ENCODE results near the gene HNRNPAB. TPM values are rescaled to one million over a fixed set of nuclear protein-coding genes. Genes with fewer than 3 reads are reported as not detected.

Gene HNRNPAB
- total and polyA plus RNA-seq, 4 donors: 33.7 to 66.3 (median 50.4) TPM

GRCh38 chr5:178240341-178240741 lies 36.0 kb downstream of the HNRNPAB start:
- no peaks in the 10 kb centered on the region for H3K27me3 ChIP-seq (ENCODE audit: control insufficient read depth in 4 of 4, insufficient read depth in 4 of 4, low read length in 3 of 4)
- no peak overlapping the region for H3K9ac ChIP-seq (ENCODE audit: low read depth in 1 of 2, low read length in 2 of 2)
- H3K9me3 ChIP-seq (ENCODE audit: control insufficient read depth in 4 of 4, low read length in 3 of 4): no peaks in the 10 kb centered on the region
- no peak overlapping the region for H3K4me3 ChIP-seq (ENCODE audit: low read depth in 1 of 3, low read length in 3 of 3)
- no peak for TF ChIP-seq TAF1 (conservative IDR thresholded peaks at IDR 0.05)
- TF ChIP-seq ZBTB33 (IDR thresholded peaks at IDR 0.05): no peak
- TF ChIP-seq NR2F2 (IDR thresholded peaks at IDR 0.05): no peak
- no peak for TF ChIP-seq FOXA2 (IDR thresholded peaks at IDR 0.05)
- no peak for TF ChIP-seq HNF4A (conservative IDR thresholded peaks at IDR 0.05)
- 92% methylated on average over 19 of the region's 19 CpGs for WGBS
- peaks cover 22 to 43% (median 32%) of the 10 kb centered on the region in 4 donors for H3K4me1 ChIP-seq (ENCODE audit: control insufficient read depth in 4 of 4, insufficient read depth in 4 of 4, low read length in 3 of 4)
- peak overlapping the region; percentile 78 to 88 for H3K27ac ChIP-seq (ENCODE audit: low read depth in 1 of 2, low read length in 2 of 2)
- H3K36me3 ChIP-seq (ENCODE audit: control insufficient read depth in 4 of 4, insufficient read depth in 3 of 4, low read depth in 1 of 4, low read length in 3 of 4): no peaks in the 10 kb centered on the region
- no peak for DNase-seq (ENCODE audit: low spot score)

- DNase-seq (ENCODE audit: low spot score): no peak
- no peak overlapping the region for H3K4me3 ChIP-seq (ENCODE audit: low read depth in 1 of 3, low read length in 3 of 3)
- H3K27ac ChIP-seq (ENCODE audit: low read depth in 1 of 2, low read length in 2 of 2): peak overlapping the region; percentile 58 to 78
- no peaks in the 10 kb centered on the region for H3K27me3 ChIP-seq (ENCODE audit: control insufficient read depth in 4 of 4, insufficient read depth in 4 of 4, low read length in 3 of 4)
- no peaks in the 10 kb centered on the region for H3K36me3 ChIP-seq (ENCODE audit: control insufficient read depth in 4 of 4, insufficient read depth in 3 of 4, low read depth in 1 of 4, low read length in 3 of 4)
- no peak for TF ChIP-seq RXRA (IDR thresholded peaks at IDR 0.05)
- TF ChIP-seq HNF4G (IDR thresholded peaks at IDR 0.05): no peak
- no peak for TF ChIP-seq NR2F2 (IDR thresholded peaks at IDR 0.05)
- no peak for TF ChIP-seq RAD21 (IDR thresholded peaks at IDR 0.05)
- TF ChIP-seq CTCF (IDR thresholded peaks at IDR 0.05; ENCODE audit: low read depth, low read length, missing input control): no peak
- TF ChIP-seq SP1 (IDR thresholded peaks at IDR 0.05): no peak
- TF ChIP-seq MAX (IDR thresholded peaks at IDR 0.05): no peak
- no peak for TF ChIP-seq FOXA2 (IDR thresholded peaks at IDR 0.05)
- no peak for TF ChIP-seq EGR1 (IDR thresholded peaks at IDR 0.05; ENCODE audit: low read depth in 2 of 2)
- no peak overlapping the region for H3K9ac ChIP-seq (ENCODE audit: low read depth in 1 of 2, low read length in 2 of 2)
- H3K4me1 ChIP-seq (ENCODE audit: control insufficient read depth in 4 of 4, insufficient read depth in 4 of 4, low read length in 3 of 4): peaks cover 22 to 39% (median 31%) of the 10 kb centered on the region in 4 donors
- no peaks in the 10 kb centered on the region for H3K9me3 ChIP-seq (ENCODE audit: control insufficient read depth in 4 of 4, low read length in 3 of 4)
- 82% methylated on average over 9 of the region's 9 CpGs for WGBS
Measured at GRCh38 chr5:178240766-178241165, 36.4 kb downstream of the HNRNPAB start.

GRCh38 chr5:178241231-178241663 lies 36.9 kb downstream of the HNRNPAB start:
- DNase-seq (ENCODE audit: low spot score): no peak
- no peaks in the 10 kb centered on the region for H3K27me3 ChIP-seq (ENCODE audit: control insufficient read depth in 4 of 4, insufficient read depth in 4 of 4, low read length in 3 of 4)
- no peak for TF ChIP-seq REST (IDR thresholded peaks at IDR 0.05)
- TF ChIP-seq HNF4A (conservative IDR thresholded peaks at IDR 0.05): no peak
- no peak for TF ChIP-seq HNF4G (IDR thresholded peaks at IDR 0.05)
- no peak for TF ChIP-seq RAD21 (IDR thresholded peaks at IDR 0.05)
- TF ChIP-seq SP1 (IDR thresholded peaks at IDR 0.05): no peak
- peak; percentile 59 for TF ChIP-seq NR2F2 (IDR thresholded peaks at IDR 0.05)
- no peak for TF ChIP-seq JUND (IDR thresholded peaks at IDR 0.05)
- no peaks in the 10 kb centered on the region for H3K36me3 ChIP-seq (ENCODE audit: control insufficient read depth in 4 of 4, insufficient read depth in 3 of 4, low read depth in 1 of 4, low read length in 3 of 4)
- H3K9ac ChIP-seq (ENCODE audit: low read depth in 1 of 2, low read length in 2 of 2): no peak overlapping the region
- H3K4me1 ChIP-seq (ENCODE audit: control insufficient read depth in 4 of 4, insufficient read depth in 4 of 4, low read length in 3 of 4): peaks cover 21 to 36% (median 28%) of the 10 kb centered on the region in 4 donors
- H3K4me3 ChIP-seq (ENCODE audit: low read depth in 1 of 3, low read length in 3 of 3): no peak overlapping the region
- peak overlapping the region in 1 of 2 donors; percentile 58 for H3K27ac ChIP-seq (ENCODE audit: low read depth in 1 of 2, low read length in 2 of 2)
- WGBS: 63% methylated on average over 8 of the region's 8 CpGs
- H3K9me3 ChIP-seq (ENCODE audit: control insufficient read depth in 4 of 4, low read length in 3 of 4): no peaks in the 10 kb centered on the region
